A549 (cell line): Measurements from ENCODE around the gene SH2D2A.

Source experiments
- BHLHE40 ChIP-seq: IDR thresholded peaks from 2 replicates; pipeline ENCODE4 v1.6.1; 2012; ENCODE audit warnings: low read depth, low read length, inconsistent platforms
- CHD2 ChIP-seq: fragments of 150-350 bp; IDR thresholded peaks from 2 replicates; pipeline ENCODE4 v1.6.1; 2014; ENCODE audit warnings: low read length; ENCODE audit not compliant: partially characterized antibody
- ESRRA ChIP-seq: fragments of 150-350 bp; IDR thresholded peaks from 2 replicates; pipeline ENCODE4 v1.6.1; 2014; ENCODE audit warnings: mild to moderate bottlenecking, low read length, borderline replicate concordance
- FOSB ChIP-seq: fragments of 250-450 bp; sonication (Bioruptor Pico); IDR thresholded peaks from 2 replicates; pipeline ENCODE4 v1.5.0; 2020; ENCODE audit warnings: mild to moderate bottlenecking, moderate library complexity
- MAZ ChIP-seq: fragments of 150-350 bp; IDR thresholded peaks from 2 replicates; pipeline ENCODE4 v1.6.1; 2014; ENCODE audit warnings: antibody characterized with exemption, low read depth, low read length, borderline replicate concordance
- POLR2A ChIP-seq: IDR thresholded peaks from 2 replicates; pipeline ENCODE4 v1.6.1; 2012; ENCODE audit warnings: mild to moderate bottlenecking, low read length
- TF ChIP-seq, protein P1 (sequence below): fragments of >200 bp; sonication (Bioruptor Twin); formaldehyde crosslinking; IDR thresholded peaks from 3 replicates; pipeline ENCODE4 v1.5.1; 2016
- TF ChIP-seq, protein P2 (sequence below): IDR thresholded peaks from 2 replicates; pipeline ENCODE4 v1.6.1; 2012

DNA sequence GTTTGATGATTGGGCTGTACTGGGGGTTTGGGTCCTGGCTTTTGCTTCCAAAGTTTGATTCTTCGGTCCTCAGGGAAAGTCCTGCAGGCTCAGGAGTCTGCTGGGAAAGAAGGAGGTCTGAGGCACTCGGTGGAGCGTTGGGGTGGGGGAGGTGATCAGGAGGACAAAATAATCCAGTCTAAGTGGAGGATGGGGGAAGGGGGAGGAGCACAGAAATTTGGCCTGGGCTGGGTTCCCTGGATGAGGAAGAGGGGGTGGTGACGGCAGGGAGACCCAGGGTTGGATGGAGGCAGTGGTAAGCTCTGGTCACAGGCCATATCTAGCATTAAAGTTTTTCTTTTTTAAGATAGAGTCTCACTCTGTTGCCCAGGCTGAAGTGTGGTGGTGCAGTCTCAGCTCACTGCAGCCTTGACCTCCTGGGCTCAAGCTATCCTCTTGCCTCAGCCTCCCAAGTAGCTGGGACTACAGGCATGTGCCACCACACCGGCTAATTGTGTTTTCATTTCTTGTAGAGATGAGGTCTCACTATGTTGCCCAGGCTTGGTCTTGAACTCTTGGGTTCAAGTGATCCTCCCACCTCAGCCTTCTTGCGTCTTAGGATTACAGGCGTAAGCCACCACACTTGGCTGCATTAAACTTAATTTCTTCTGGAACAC is 6.8 kb downstream of the SH2D2A start:
- TF ChIP-seq POLR2A (no peak), ESRRA (no peak), BHLHE40 (no peak), FOSB (CRISPR knock-in tag) (no peak), MAZ (no peak), CHD2 (no peak)
- TF ChIP-seq, protein P1, sequence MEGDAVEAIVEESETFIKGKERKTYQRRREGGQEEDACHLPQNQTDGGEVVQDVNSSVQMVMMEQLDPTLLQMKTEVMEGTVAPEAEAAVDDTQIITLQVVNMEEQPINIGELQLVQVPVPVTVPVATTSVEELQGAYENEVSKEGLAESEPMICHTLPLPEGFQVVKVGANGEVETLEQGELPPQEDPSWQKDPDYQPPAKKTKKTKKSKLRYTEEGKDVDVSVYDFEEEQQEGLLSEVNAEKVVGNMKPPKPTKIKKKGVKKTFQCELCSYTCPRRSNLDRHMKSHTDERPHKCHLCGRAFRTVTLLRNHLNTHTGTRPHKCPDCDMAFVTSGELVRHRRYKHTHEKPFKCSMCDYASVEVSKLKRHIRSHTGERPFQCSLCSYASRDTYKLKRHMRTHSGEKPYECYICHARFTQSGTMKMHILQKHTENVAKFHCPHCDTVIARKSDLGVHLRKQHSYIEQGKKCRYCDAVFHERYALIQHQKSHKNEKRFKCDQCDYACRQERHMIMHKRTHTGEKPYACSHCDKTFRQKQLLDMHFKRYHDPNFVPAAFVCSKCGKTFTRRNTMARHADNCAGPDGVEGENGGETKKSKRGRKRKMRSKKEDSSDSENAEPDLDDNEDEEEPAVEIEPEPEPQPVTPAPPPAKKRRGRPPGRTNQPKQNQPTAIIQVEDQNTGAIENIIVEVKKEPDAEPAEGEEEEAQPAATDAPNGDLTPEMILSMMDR: no peak
- TF ChIP-seq, protein P2, sequence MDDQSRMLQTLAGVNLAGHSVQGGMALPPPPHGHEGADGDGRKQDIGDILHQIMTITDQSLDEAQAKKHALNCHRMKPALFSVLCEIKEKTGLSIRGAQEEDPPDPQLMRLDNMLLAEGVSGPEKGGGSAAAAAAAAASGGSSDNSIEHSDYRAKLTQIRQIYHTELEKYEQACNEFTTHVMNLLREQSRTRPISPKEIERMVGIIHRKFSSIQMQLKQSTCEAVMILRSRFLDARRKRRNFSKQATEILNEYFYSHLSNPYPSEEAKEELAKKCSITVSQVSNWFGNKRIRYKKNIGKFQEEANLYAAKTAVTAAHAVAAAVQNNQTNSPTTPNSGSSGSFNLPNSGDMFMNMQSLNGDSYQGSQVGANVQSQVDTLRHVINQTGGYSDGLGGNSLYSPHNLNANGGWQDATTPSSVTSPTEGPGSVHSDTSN: no peak
